Erythroblast (primary cell): Measurements from ENCODE around the gene ITPK1.

ENCODE experiments used
- DNase-seq, 2 experiments: peaks; one replicate each; lab custom pipeline; 2025; lab: John Stamatoyannopoulos, UW
- GATA1 ChIP-seq: IDR thresholded peaks from 2 replicates; pipeline ENCODE4 v1.6.1; 2011; ENCODE audit warnings: low read depth, mild to moderate bottlenecking, control low read depth, low read length, moderate library complexity
- POLR2A ChIP-seq: IDR thresholded peaks from 2 replicates; pipeline ENCODE4 v1.6.1; 2011; ENCODE audit warnings: mild to moderate bottlenecking, low read length

ITPK1 gene

GRCh38 chr14:93006567-93007051 is 109.1 kb downstream of the ITPK1 start:
- DNase-seq: no peak
- TF ChIP-seq GATA1 (no peak), POLR2A (no peak)

GRCh38 chr14:93005838-93006237 is 109.9 kb downstream of the ITPK1 start:
- TF ChIP-seq POLR2A (no peak), GATA1 (no peak)
- no peak for DNase-seq

- DNase-seq: no peak
- TF ChIP-seq GATA1 (no peak), POLR2A (no peak)
Measured at GRCh38 chr14:93005135-93005813, 110.5 kb downstream of the ITPK1 start.

- no peak for DNase-seq
- TF ChIP-seq GATA1: no peak
- TF ChIP-seq POLR2A: no peak
Measured at GRCh38 chr14:93004699-93005082, 111.0 kb downstream of the ITPK1 start.

GRCh38 chr14:93003945-93004698 is 111.6 kb downstream of the ITPK1 start:
- no peak for DNase-seq
- TF ChIP-seq GATA1 (no peak), POLR2A (no peak)

GRCh38 chr14:93002851-93003298 is 112.8 kb downstream of the ITPK1 start:
- DNase-seq: no peak
- TF ChIP-seq GATA1 (no peak), POLR2A (no peak)

GRCh38 chr14:93002049-93002448 is 113.7 kb downstream of the ITPK1 start:
- DNase-seq: no peak
- TF ChIP-seq GATA1 (no peak), POLR2A (no peak)

- TF ChIP-seq GATA1 (no peak), POLR2A (no peak)
- DNase-seq: no peak
Measured at GRCh38 chr14:92998946-92999345, 116.8 kb downstream of the ITPK1 start.

- TF ChIP-seq GATA1 (no peak), POLR2A (no peak)
- no peak for DNase-seq
Measured at GRCh38 chr14:92997343-92998061, 118.2 kb downstream of the ITPK1 start.

- DNase-seq: no peak
- TF ChIP-seq GATA1 (no peak), POLR2A (no peak)
Measured at GRCh38 chr14:92995620-92996019, 120.1 kb downstream of the ITPK1 start.

GRCh38 chr14:92994942-92995341 is 120.8 kb downstream of the ITPK1 start:
- DNase-seq: no peak

GRCh38 chr14:92994131-92994676 is 121.5 kb downstream of the ITPK1 start:
- TF ChIP-seq GATA1: no peak
- TF ChIP-seq POLR2A: no peak
- DNase-seq: peak; percentile 38 to 60

More at GRCh38 chr14:92994942-92995341, 120.8 kb downstream of the ITPK1 start:
- TF ChIP-seq POLR2A (no peak), GATA1 (no peak)

- TF ChIP-seq GATA1 (no peak), POLR2A (no peak)
- DNase-seq: no peak
Measured at GRCh38 chr14:92993302-92993701, 122.4 kb downstream of the ITPK1 start.
